ENCODE data around the gene ADAM15.

ADAM15 gene

GRCh38 chr1:155050560-155051341 lies at the start of gene ADAM15:
Gene ADAM15, plus strand, starts transcription at chr1:155051316. Its CDS starts 71 bp downstream, at chr1:155051387.
- peak; percentile 31 for DNase-seq

GRCh38 chr1:155001425-155001674 lies 49.8 kb upstream of the ADAM15 start:
- no peak for DNase-seq

GRCh38 chr1:155001675-155002463 lies 49.2 kb upstream of the ADAM15 start:
- peak; percentile 97 for DNase-seq

DNA sequence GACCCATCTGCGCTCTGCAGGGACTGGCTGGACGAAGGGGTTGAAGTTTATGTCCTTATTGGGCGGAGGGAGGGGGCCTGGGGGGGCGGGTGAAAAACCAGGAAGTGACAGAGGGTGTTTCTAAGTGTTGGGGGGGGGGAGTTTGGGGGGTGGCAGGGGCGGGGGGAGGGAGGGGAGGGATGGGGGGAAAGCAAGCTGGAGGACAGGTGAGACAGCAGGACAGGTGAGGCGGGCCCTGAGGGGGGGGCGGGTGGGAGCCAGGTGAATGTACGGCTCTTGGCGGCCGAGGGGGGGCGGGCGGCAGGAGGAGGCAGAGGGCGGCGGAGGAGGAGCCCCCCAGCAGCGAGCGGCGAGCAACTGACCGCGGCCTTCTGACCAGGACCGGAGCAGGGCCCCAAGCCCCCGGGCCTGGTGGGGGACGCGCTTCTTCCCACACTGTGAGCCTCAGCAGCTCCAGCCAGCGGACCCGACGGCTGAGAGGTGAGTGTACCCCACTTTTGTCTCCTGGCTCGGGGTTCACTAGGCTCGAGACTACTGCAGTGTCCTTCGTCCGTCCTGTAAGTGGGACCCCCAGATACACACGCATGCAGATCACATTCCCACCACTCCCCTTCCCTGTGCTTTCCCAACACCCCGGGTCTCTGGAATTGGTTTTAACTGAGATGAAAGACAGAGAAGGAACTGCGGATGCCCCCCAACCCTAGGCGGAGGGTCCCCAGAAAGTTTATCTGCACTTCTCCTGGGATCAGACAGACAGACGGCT lies 48.5 kb upstream of the ADAM15 start, which contains the start of gene ZBTB7B:
Gene ZBTB7B (plus strand): TSS at position 339 of the 763 bp plus-strand sequence. CDS start 11,859 bp downstream, outside the sequence.
- no peak for DNase-seq

DNA sequence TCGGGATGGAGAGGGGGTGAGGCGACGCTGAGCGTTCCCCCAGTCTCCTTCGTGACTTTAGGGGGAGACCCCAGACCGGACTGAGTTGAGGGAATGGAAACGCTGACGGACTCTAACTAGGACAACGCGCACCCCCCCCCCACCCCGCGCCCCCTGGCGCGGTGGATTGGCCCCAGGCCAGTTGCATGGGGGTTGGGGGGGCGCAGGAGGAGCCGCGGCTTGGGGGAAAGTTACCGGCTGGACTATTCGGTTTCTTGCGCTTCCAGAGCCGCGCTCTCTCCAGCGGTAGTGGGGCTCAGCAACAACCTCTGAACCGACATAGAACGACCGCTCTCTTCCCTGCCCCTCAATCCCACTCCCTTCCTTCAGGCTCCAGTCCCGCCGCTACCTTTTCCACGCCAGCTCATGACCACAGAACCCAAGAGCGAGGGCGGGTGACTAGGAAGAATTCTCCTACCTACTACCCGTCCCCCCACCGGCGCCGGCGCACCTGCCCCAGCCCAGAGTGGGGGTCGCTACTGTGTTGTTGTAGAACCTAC lies 47.8 kb upstream of the ADAM15 start:
- no peak for DNase-seq

DNA sequence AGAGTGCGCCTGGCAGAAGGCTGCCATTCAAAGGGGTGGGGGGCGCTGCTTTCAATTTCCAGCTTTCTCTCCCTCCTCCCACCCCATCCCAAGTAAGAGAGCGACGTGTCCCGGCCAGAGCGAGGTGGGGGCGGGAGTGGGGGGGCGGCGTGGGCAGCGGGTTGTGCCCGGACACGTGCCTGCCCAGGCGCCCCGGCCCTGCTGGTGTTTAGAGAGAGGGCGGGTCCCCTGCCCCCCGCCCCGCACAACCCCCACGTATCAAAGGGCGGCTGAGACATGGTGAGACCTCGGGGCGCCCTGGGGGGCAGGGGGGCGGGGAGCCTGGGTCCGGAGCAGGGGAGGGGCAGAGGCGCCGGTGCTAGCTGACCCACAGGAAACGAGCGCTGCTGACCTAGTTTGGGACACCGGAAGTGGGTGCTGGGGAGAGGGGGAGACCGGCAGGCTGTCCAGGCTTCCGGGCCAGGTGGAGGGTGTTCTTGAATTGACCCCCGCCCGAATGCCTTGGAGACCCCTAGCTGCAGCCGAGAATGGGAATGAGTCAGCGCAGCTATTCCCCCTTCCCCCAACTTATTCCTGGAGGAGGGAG lies 47.3 kb upstream of the ADAM15 start:
- no peak for DNase-seq

DNA sequence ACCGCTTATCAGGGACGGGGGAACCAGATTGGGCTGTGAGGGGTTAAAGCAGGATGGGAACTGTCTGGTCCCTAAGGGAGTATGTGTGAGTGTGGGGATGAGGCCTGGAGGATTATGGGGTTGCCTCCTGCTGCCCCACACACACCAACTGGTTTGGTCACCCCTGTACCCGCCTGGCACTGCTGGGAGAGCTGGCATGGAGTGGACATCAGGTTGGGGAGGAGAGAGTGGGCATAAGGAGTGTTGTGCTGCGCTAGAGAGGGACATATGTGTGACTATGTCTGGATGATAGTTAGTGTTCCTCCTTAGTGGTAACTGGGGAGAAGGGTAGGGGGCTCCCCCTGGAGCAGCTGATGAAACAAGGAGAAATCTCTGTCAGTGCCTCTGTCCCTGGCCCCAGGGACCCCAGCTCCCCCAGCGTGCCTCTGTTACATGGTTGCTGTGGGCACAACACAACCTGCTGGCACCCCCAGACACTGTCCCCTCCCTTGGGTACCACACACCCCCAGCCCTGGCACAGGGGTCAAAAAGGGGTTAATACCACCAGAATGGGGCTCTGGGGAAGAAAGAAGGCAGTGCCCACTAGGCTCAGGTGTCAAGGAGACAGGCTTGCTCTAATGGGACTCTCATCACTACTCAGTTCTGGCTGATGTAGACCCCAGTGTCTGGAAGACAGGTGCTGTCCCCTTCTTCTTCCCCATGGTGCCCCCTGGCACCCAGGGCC lies 46.6 kb upstream of the ADAM15 start:
- no peak for DNase-seq

GRCh38 chr1:155005076-155006011 lies 45.8 kb upstream of the ADAM15 start:
- peak; percentile 88 for DNase-seq

GRCh38 chr1:155006601-155007101 lies 44.5 kb upstream of the ADAM15 start:
- DNase-seq, result peak; percentile 12

GRCh38 chr1:155007251-155007828 lies 43.8 kb upstream of the ADAM15 start:
- DNase-seq, result no peak

GRCh38 chr1:155008015-155008941 lies 42.8 kb upstream of the ADAM15 start:
- no peak for DNase-seq

DNA sequence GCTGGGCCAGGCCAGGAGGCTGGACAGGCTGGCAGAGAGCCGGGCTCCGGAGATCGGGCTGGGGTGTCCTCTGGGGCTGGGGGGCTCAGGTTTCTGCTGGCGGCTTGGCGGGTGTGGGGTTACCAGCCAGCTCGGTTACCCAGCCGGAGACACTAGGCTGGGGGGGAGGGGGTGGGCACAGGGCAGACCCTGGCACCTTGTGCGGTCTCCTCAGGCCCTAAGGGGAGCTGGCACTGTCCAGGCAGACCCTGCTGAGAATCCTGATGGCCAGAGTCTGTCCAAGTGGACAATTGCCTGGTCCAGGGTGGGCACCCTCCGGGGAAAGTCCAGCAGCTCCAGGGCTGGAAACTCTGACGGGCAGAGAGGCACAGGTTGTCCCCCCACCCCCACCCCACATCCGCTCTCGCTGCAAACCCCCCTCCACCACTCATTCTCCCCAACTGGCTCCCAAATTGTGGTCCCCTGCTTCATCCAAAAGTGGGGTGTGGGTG lies 41.9 kb upstream of the ADAM15 start:
- DNase-seq, result no peak

DNA sequence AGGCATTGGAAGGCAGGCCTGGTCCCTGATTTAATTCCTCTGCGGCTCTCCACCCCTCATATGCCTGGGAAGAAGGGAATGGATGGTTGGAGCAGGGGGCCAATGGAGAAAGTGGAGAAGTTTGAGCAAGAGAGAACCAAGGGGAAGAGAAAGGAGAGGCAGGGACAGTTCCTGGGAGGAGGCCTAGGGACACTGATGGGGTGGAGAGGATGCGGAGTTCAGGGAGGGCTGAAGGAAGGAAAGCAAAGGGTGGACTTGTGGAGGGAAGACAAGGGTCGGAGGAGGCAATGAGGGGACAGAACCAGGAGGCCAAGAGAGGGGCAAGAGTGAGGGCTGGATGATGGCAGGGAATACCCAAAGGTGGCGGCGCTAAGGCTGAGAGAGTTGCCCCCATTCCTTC lies 41.4 kb upstream of the ADAM15 start:
- no peak for DNase-seq

DNA sequence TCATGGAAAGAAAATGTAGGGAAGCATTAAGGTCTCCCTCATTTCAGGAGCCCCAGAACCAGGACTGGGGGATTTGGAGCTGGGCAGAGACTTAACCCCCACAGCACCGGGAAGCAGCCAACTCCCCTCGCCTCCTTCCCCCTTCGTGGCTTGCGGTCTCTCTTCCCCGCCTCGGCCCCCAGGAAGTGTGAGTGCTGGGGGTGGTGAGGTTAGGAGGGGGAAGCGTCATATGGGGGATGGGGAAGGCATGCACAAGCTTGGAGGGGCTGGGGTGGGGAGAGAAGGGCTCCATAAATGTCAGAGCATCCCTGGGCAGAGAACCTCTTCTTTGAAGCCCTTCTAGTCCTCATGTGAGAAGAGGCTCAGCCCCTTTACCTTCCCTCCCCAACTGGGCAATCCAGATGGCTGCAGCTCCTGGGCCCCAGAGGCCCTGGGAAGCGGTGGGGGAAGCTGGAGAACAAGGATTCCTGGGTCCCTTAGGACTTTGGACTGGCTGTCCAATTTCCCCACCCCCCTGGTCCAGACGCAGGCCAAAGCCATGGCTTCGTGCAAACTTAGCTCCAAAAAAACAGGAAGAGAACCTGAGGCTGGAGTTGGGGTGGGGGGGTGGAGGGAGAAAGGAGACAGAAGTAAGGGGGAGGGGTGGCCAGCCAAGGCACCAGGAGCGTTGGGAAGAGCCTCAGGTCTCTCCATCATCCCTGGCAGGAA lies 40.8 kb upstream of the ADAM15 start:
- DNase-seq, result no peak

DNA sequence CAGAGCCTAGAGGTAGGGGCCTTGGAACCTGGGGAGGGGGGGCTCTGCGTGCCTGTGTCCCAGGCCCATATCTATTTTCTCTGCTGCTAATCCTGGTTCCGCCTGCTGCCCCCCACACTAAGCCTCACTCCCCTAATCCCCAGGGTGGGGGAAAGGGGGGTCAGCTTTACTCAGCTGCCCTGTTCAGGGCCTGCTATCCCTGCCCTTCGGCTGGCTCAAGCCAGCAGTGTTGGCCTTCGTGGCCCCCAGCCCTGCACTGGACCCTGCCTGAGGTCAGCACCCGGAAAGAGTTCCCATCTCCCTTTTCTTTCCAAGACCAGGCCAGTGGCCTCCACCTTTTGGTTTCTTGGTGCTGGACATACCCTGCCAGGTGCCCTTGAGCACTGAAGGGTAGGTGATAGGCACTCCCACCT lies 40.1 kb upstream of the ADAM15 start:
- DNase-seq, result no peak

GRCh38 chr1:155011437-155012025 lies 39.6 kb upstream of the ADAM15 start:
- DNase-seq, result no peak

DNA sequence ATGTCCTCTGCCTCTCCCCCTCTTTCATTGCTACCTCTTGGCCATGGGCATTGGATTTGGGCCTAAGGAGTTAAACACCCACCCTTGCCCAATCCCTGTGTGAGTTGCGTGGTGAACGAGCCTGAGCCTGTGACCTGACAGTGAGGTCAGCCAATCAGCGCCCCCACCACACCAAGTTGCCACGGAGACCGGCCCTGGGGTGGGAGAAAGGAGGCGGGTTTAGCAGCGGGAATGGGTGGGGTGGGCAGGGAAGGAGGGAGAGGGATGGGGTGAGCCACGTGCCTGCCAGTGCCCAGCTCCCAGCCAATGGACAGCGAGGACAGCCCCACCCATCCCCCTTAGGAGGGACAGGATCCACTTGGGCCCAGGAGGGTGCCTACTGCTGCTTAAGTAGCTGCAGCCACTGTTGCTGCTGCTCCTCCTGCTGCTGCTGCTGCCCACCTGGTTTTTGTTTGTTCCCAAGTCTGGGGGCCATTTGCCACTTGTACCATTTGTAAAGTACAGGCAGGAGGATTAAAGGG lies 39.0 kb upstream of the ADAM15 start:
- DNase-seq, result no peak

All from NCI-H446 treated with DMSO at 0.1 percent for 48 hours (cell line).